ENCODE results near the gene TSEN54. TPM values are rescaled to one million over a fixed set of nuclear protein-coding genes. Genes with fewer than 3 reads are reported as not detected.

Gene TSEN54
- total RNA-seq, 2 experiments from 2014 or later, result 73.3 to 78.7 TPM

GRCh38 chr17:75540923-75541503, 24.7 kb downstream of the TSEN54 start:
- TF ChIP-seq CTCF (IDR thresholded peaks at IDR 0.05), result no peak
- no peak for DNase-seq
- CTCF ChIA-PET, result no interaction called here

GRCh38 chr17:75542229-75542628, 25.9 kb downstream of the TSEN54 start:
- H3K36me3 ChIP-seq (ENCODE audit: insufficient read depth, low read length), result peaks cover 8% of the 10 kb centered on the region
- Mint-ChIP-seq H3K4me1 (ENCODE audit: low read depth) (no peaks in the 10 kb centered on the region), H3K9me3 (no peaks in the 10 kb centered on the region), H3K36me3 (ENCODE audit: low read depth) (no peaks in the 10 kb centered on the region), H3K4me3 (no peak overlapping the region), H3K27ac (no peak overlapping the region), H3K27me3 (no peaks in the 10 kb centered on the region)
- H3K27ac ChIP-seq (ENCODE audit: low read depth in 1 of 2, low read length in 2 of 2), result no peak overlapping the region
- no peak overlapping the region for H3K4me3 ChIP-seq (ENCODE audit: low read length)
- H3K4me1 ChIP-seq (ENCODE audit: insufficient read depth, low read length), result peaks cover 2% of the 10 kb centered on the region
- H3K27me3 ChIP-seq (ENCODE audit: control insufficient read depth in 1 of 2, insufficient read depth in 2 of 2, low read length in 2 of 2), result no peaks in the 10 kb centered on the region
- ChIA-PET CTCF (interaction anchor here (0.7 to 1.3 kb wide), 2 partner anchors 24 to 155 kb away, joined by 3 to 4 read pairs; no protein-coding TSS in a partner anchor), POLR2A (no interaction called here)
- no peak for DNase-seq
- TF ChIP-seq CTCF (IDR thresholded peaks at IDR 0.05), result no peak
- intact Hi-C loops (cut with DNase I, micrococcal nuclease), result no loop called here
- ATAC-seq (ENCODE audit: poor library complexity), result no peak
- no peaks in the 10 kb centered on the region for H3K9me3 ChIP-seq (ENCODE audit: control insufficient read depth in 1 of 2, insufficient read depth in 1 of 2, low read length in 2 of 2)

More at GRCh38 chr17:75540923-75541503, 24.7 kb downstream of the TSEN54 start:
- Histone ChIP-seq H3K4me1 (ENCODE audit: insufficient read depth, low read length) (peaks cover 4% of the 10 kb centered on the region), H3K9me3 (ENCODE audit: control insufficient read depth in 1 of 2, insufficient read depth in 1 of 2, low read length in 2 of 2) (no peaks in the 10 kb centered on the region), H3K36me3 (ENCODE audit: insufficient read depth, low read length) (peaks cover 8% of the 10 kb centered on the region), H3K27me3 (ENCODE audit: control insufficient read depth in 1 of 2, insufficient read depth in 2 of 2, low read length in 2 of 2) (no peaks in the 10 kb centered on the region), H3K4me3 (ENCODE audit: low read length) (no peak overlapping the region), H3K27ac (ENCODE audit: low read depth in 1 of 2, low read length in 2 of 2) (no peak overlapping the region)
- POLR2A ChIA-PET, result no interaction called here
- H3K4me3 Mint-ChIP-seq, result no peak overlapping the region
- peaks cover 4% of the 10 kb centered on the region for H3K4me1 Mint-ChIP-seq (ENCODE audit: low read depth)
- intact Hi-C loops (cut with DNase I, micrococcal nuclease), result no loop called here
- H3K27me3 Mint-ChIP-seq, result no peaks in the 10 kb centered on the region
- ATAC-seq (ENCODE audit: poor library complexity), result no peak
- H3K9me3 Mint-ChIP-seq, result no peaks in the 10 kb centered on the region
- H3K36me3 Mint-ChIP-seq (ENCODE audit: low read depth), result no peaks in the 10 kb centered on the region
- H3K27ac Mint-ChIP-seq, result no peak overlapping the region

- intact Hi-C loops (cut with DNase I, micrococcal nuclease), result no loop called here
- Histone ChIP-seq H3K27me3 (ENCODE audit: control insufficient read depth in 1 of 2, insufficient read depth in 2 of 2, low read length in 2 of 2) (no peaks in the 10 kb centered on the region), H3K36me3 (ENCODE audit: insufficient read depth, low read length) (peaks cover 8% of the 10 kb centered on the region), H3K4me1 (ENCODE audit: insufficient read depth, low read length) (peaks cover 2% of the 10 kb centered on the region), H3K27ac (ENCODE audit: low read depth in 1 of 2, low read length in 2 of 2) (no peak overlapping the region), H3K9me3 (ENCODE audit: control insufficient read depth in 1 of 2, insufficient read depth in 1 of 2, low read length in 2 of 2) (no peaks in the 10 kb centered on the region), H3K4me3 (ENCODE audit: low read length) (no peak overlapping the region)
- no peaks in the 10 kb centered on the region for H3K9me3 Mint-ChIP-seq
- ATAC-seq (ENCODE audit: poor library complexity), result no peak
- H3K27ac Mint-ChIP-seq, result no peak overlapping the region
- ChIA-PET CTCF (interaction anchor here (1.3 kb wide), 1 partner anchor 25 kb away, joined by 3 read pairs; no protein-coding TSS in a partner anchor), POLR2A (no interaction called here)
- H3K4me3 Mint-ChIP-seq, result no peak overlapping the region
- no peaks in the 10 kb centered on the region for H3K4me1 Mint-ChIP-seq (ENCODE audit: low read depth)
- no peak for TF ChIP-seq CTCF (IDR thresholded peaks at IDR 0.05)
- no peaks in the 10 kb centered on the region for H3K27me3 Mint-ChIP-seq
- H3K36me3 Mint-ChIP-seq (ENCODE audit: low read depth), result no peaks in the 10 kb centered on the region
- DNase-seq, result no peak
Observed at GRCh38 chr17:75542728-75543336, 26.5 kb downstream of the TSEN54 start.

Data from CD4-positive, alpha-beta T cell (primary cell).